GM18505 (cell line): ENCODE data around the gene TP53.

ENCODE experiments used
- ATAC-seq: cut with Tn5 transposase; IDR thresholded peaks from one replicate; pipeline ENCODE4 v1.9.1; 2021; ENCODE audit not compliant: unreplicated experiment
- POLR2A ChIP-seq: IDR thresholded peaks from 4 replicates; pipeline ENCODE4 v1.6.1; 2011; ENCODE audit warnings: borderline replicate concordance; ENCODE audit not compliant: insufficient read depth, insufficient read length; ENCODE audit errors: extremely low read depth

The TP53 gene

GRCh38 chr17:7703584-7704479 is 16.5 kb upstream of the TP53 start:
- no peak for ATAC-seq
- no peak for TF ChIP-seq POLR2A

- no peak for ATAC-seq
- no peak for TF ChIP-seq POLR2A
Measured at GRCh38 chr17:7702776-7703175, 15.5 kb upstream of the TP53 start.

GRCh38 chr17:7701681-7702080 is 14.4 kb upstream of the TP53 start:
- TF ChIP-seq POLR2A: no peak
- no peak for ATAC-seq

GRCh38 chr17:7700510-7700909 is 13.2 kb upstream of the TP53 start:
- TF ChIP-seq POLR2A: no peak
- ATAC-seq: no peak

- ATAC-seq: no peak
- no peak for TF ChIP-seq POLR2A
Measured at GRCh38 chr17:7697828-7698588, 10.7 kb upstream of the TP53 start.

- no peak for ATAC-seq
- no peak for TF ChIP-seq POLR2A
Measured at GRCh38 chr17:7695586-7695985, 8.3 kb upstream of the TP53 start.

- no peak for TF ChIP-seq POLR2A
- no peak for ATAC-seq
Measured at GRCh38 chr17:7688808-7689316, 1.6 kb upstream of the TP53 start.

DNA sequence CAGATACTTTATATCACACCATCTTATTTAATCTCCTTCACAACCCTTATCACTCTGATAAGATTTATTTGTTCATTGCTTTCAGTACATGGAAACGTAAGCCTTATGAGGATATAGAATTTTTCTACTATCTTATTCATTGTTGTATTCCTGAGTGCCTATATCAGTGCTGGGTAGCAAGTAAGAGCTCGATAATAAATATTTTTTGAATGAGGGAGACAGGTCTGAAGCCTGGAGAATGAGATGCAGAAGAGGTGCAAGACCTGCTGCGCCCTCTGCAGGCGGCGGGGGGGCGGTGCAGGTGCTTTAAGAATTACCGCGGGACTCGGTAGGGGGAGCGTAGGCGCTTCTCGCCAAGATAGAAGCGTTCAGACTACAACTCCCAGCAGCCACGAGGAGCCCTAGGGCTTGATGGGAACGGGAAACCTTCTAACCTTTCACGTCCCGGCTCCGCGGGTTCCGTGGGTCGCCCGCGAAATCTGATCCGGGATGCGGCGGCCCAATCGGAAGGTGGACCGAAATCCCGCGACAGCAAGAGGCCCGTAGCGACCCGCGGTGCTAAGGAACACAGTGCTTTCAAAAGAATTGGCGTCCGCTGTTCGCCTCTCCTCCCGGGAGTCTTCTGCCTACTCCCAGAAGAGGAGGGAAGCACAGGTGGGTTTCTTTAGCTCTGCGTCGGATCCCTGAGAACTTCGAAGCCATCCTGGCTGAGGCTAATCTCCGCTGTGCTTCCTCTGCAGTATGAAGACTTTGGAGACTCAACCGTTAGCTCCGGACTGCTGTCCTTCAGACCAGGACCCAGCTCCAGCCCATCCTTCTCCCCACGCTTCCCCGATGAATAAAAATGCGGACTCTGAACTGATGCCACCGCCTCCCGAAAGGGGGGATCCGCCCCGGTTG is 868 bp upstream of the TP53 start, which contains the start of gene WRAP53:
Gene WRAP53, plus strand, starts transcription at position 570 of the 900 bp plus-strand sequence. Its CDS starts 172 bp downstream, at position 742.
- ATAC-seq: peak; percentile 61
- TF ChIP-seq POLR2A: peak; percentile 75

DNA sequence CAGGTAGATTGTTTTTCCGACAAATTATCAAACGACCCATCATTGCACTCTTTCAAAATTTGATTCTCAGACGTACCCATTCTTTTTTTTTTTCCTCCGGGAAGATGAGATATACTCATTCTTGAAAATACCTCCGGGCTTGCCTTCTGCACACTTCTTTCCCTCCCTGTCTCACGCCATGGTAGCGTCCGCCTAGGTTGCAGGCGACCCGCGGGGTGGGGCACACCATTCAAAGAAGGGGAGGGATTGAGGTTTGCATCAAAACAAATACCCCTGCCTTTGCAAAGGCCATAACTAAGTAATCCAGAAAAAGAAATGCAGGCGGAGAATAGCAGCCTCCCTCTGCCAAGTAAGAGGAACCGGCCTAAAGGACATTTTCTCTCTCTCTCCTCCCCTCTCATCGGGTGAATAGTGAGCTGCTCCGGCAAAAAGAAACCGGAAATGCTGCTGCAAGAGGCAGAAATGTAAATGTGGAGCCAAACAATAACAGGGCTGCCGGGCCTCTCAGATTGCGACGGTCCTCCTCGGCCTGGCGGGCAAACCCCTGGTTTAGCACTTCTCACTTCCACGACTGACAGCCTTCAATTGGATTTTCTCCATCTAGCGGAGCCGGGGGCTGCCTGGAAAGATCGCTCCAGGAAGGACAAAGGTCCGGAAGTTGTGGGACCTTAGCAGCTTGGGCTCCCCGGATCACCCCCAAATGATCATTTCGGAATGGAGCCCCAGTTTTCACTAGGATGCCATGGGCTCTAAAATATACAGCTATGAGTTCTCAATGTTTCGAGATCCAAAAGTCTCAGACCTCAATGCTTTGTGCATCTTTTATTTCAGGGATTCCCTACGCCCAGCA is 843 bp downstream of the TP53 start:
- ATAC-seq: peak; percentile 38
- TF ChIP-seq POLR2A: peak; percentile 96

GRCh38 chr17:7685533-7686221 is 1.6 kb downstream of the TP53 start:
- ATAC-seq: peak; percentile 63
- peak; percentile 85 for TF ChIP-seq POLR2A

- no peak for ATAC-seq
Measured at GRCh38 chr17:7684851-7685532, 2.3 kb downstream of the TP53 start.

More at GRCh38 chr17:7684851-7685532, 2.3 kb downstream of the TP53 start:
- no peak for TF ChIP-seq POLR2A
